ENCODE results near the gene PLEKHG4B.

Gene PLEKHG4B

DNA sequence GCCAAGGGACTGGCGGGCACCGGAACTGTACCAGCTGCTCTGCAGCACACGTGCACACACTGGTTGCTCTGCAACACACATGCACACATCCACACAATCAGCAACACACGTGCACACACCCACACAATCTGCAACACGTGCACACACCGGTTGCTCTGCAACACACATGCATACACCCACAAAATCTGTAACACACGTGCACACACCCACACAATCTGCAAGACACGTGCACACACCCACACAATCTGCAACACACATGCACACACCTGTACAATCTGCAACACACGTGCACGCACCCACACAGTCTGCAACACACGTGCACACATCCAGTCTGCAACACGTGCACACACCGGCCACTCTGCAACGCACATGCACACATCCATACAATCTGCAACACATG is 17.9 kb downstream of the PLEKHG4B start:
- Histone ChIP-seq H3K79me2 (ENCODE audit: low read length) (no peaks in the 10 kb centered on the region), H3K4me3 (ENCODE audit: low read length) (no peak overlapping the region), H3K27ac (ENCODE audit: low read length) (no peak overlapping the region), H3K27me3 (ENCODE audit: low read depth, low read length) (no peaks in the 10 kb centered on the region), H3K4me2 (ENCODE audit: low read length) (no peak overlapping the region), H3K4me1 (ENCODE audit: low read length) (no peaks in the 10 kb centered on the region), H3K9ac (ENCODE audit: low read length) (no peak overlapping the region), H3K36me3 (replicated peaks; ENCODE audit: low read depth, low read length) (no peaks in the 10 kb centered on the region), H4K20me1 (ENCODE audit: insufficient read depth, low read length) (no peaks in the 10 kb centered on the region), H2AFZ (ENCODE audit: low read depth, low read length) (no peak overlapping the region), H3K9me3 (ENCODE audit: insufficient read depth, low read length) (no peaks in the 10 kb centered on the region)
- TF ChIP-seq, protein P1, sequence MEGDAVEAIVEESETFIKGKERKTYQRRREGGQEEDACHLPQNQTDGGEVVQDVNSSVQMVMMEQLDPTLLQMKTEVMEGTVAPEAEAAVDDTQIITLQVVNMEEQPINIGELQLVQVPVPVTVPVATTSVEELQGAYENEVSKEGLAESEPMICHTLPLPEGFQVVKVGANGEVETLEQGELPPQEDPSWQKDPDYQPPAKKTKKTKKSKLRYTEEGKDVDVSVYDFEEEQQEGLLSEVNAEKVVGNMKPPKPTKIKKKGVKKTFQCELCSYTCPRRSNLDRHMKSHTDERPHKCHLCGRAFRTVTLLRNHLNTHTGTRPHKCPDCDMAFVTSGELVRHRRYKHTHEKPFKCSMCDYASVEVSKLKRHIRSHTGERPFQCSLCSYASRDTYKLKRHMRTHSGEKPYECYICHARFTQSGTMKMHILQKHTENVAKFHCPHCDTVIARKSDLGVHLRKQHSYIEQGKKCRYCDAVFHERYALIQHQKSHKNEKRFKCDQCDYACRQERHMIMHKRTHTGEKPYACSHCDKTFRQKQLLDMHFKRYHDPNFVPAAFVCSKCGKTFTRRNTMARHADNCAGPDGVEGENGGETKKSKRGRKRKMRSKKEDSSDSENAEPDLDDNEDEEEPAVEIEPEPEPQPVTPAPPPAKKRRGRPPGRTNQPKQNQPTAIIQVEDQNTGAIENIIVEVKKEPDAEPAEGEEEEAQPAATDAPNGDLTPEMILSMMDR (IDR thresholded peaks at IDR 0.05; ENCODE audit: low read depth, low read length) = no peak
- no peak for TF ChIP-seq EZH2phosphoT487 (IDR thresholded peaks at IDR 0.05; ENCODE audit: low read depth)

DNA sequence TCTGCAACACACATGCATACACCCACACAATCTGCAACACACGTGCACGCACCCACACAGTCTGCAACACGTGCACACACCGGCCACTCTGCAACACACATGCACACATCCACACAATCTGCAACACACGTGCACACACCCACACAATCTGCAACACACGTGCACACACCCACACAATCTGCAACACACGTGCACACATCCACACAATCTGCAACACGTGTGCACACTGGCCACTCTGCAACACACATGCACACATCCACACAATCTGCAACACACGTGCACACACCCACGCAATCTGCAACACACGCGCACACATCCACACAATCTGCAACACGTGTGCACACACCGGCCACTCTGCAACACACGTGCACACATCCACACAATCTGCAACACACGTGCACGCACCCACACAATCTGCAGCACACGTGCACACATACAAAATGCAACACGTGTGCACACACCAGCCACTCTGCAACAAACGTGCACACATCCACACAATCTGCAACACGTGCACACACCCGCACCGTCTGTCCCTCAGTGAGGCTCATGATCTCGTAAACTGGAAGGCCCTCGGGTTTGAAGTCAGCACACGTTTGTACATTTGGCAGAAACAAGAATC is 18.4 kb downstream of the PLEKHG4B start:
- TF ChIP-seq, protein P1 (IDR thresholded peaks at IDR 0.05; ENCODE audit: low read depth, low read length) = no peak
- no peak for TF ChIP-seq EZH2phosphoT487 (IDR thresholded peaks at IDR 0.05; ENCODE audit: low read depth)
- H3K4me3 ChIP-seq (ENCODE audit: low read length) = no peak overlapping the region
- no peaks in the 10 kb centered on the region for H3K79me2 ChIP-seq (ENCODE audit: low read length)
- no peaks in the 10 kb centered on the region for H3K4me1 ChIP-seq (ENCODE audit: low read length)
- no peaks in the 10 kb centered on the region for H3K27me3 ChIP-seq (ENCODE audit: low read depth, low read length)
- no peak overlapping the region for H3K9ac ChIP-seq (ENCODE audit: low read length)
- no peaks in the 10 kb centered on the region for H3K36me3 ChIP-seq (replicated peaks; ENCODE audit: low read depth, low read length)
- no peak overlapping the region for H3K4me2 ChIP-seq (ENCODE audit: low read length)
- no peaks in the 10 kb centered on the region for H3K9me3 ChIP-seq (ENCODE audit: insufficient read depth, low read length)
- no peaks in the 10 kb centered on the region for H4K20me1 ChIP-seq (ENCODE audit: insufficient read depth, low read length)
- no peak overlapping the region for H2AFZ ChIP-seq (ENCODE audit: low read depth, low read length)
- H3K27ac ChIP-seq (ENCODE audit: low read length) = no peak overlapping the region

DNA sequence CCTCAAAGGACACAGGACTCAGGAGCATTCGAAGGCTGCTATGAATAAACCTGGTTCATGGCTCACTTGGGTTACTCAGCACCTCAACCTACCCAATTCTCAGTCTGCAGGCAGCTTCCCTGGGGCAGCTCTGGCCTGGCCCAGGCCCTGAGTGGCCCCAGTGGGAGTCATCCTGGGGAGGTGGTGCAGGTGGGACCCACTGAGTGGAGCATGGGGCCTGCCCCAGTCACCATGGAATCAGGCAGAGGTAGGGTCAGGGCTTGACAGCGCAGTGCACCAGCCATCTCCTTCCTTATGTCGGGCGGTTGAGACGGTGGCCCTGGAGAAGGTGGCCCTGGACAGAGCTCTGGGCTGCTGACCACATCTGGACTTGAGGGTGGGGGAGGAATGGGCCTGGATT is 19.2 kb downstream of the PLEKHG4B start:
- H3K27ac ChIP-seq (ENCODE audit: low read length) = no peak overlapping the region
- H4K20me1 ChIP-seq (ENCODE audit: insufficient read depth, low read length) = no peaks in the 10 kb centered on the region
- no peaks in the 10 kb centered on the region for H3K27me3 ChIP-seq (ENCODE audit: low read depth, low read length)
- H3K4me1 ChIP-seq (ENCODE audit: low read length) = no peaks in the 10 kb centered on the region
- no peaks in the 10 kb centered on the region for H3K9me3 ChIP-seq (ENCODE audit: insufficient read depth, low read length)
- no peaks in the 10 kb centered on the region for H3K79me2 ChIP-seq (ENCODE audit: low read length)
- TF ChIP-seq, protein P1 (IDR thresholded peaks at IDR 0.05; ENCODE audit: low read depth, low read length) = no peak
- TF ChIP-seq EZH2phosphoT487 (IDR thresholded peaks at IDR 0.05; ENCODE audit: low read depth) = no peak
- no peak overlapping the region for H2AFZ ChIP-seq (ENCODE audit: low read depth, low read length)
- H3K4me3 ChIP-seq (ENCODE audit: low read length) = no peak overlapping the region
- no peak overlapping the region for H3K9ac ChIP-seq (ENCODE audit: low read length)
- H3K4me2 ChIP-seq (ENCODE audit: low read length) = no peak overlapping the region
- no peaks in the 10 kb centered on the region for H3K36me3 ChIP-seq (replicated peaks; ENCODE audit: low read depth, low read length)

DNA sequence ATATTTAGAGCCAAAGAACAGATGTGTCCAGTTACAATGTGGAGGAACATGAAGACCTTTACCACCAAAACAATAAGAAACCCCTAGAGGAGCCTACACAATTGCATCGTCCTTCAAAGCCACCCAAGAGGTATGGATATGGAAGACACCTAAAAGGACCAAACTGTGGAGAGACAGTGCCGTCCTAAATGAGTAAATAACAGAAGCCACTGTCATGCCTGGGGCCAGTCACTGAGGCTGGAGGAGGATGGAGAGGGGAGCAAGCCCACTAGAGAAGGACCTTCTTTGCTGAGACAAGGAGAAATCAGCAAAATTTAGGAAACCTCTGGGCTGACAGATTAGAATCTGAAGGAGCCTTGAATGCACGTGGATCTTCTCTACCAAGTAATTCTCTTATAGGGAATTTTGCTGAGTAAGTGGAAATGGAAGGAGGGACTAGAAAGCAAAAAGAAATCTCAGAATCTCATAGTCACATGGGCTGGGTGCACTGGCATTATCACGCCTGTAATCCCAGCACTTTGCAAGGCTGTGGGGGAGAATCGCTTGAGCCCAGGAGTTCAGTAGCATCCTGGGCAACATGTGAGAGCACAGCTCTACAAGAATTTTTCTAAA is 27.6 kb downstream of the PLEKHG4B start:
- Histone ChIP-seq H3K4me1 (ENCODE audit: low read length) (no peaks in the 10 kb centered on the region), H3K36me3 (replicated peaks; ENCODE audit: low read depth, low read length) (no peaks in the 10 kb centered on the region), H3K79me2 (ENCODE audit: low read length) (no peaks in the 10 kb centered on the region), H3K9ac (ENCODE audit: low read length) (no peak overlapping the region), H3K27me3 (ENCODE audit: low read depth, low read length) (peaks cover 5% of the 10 kb centered on the region; the same call in 1 of the 2 replicates), H2AFZ (ENCODE audit: low read depth, low read length) (no peak overlapping the region), H3K4me3 (ENCODE audit: low read length) (no peak overlapping the region), H3K4me2 (ENCODE audit: low read length) (no peak overlapping the region), H3K27ac (ENCODE audit: low read length) (no peak overlapping the region), H3K9me3 (ENCODE audit: insufficient read depth, low read length) (no peaks in the 10 kb centered on the region), H4K20me1 (ENCODE audit: insufficient read depth, low read length) (no peaks in the 10 kb centered on the region)
- TF ChIP-seq, protein P1 (IDR thresholded peaks at IDR 0.05; ENCODE audit: low read depth, low read length) = no peak
- TF ChIP-seq EZH2phosphoT487 (IDR thresholded peaks at IDR 0.05; ENCODE audit: low read depth) = no peak

All from OCI-LY3 (cell line).